Calu3 (cell line): Measurements from ENCODE around the gene ACTN1. TPM values are rescaled to one million over a fixed set of nuclear protein-coding genes. Genes with fewer than 3 reads are reported as not detected.
"Not testable (repeated sequence)": the region's sequence is repeated elsewhere in the genome, so short reads cannot be mapped to it uniquely, and the experiment has no call there.

ENCODE experiments used
- Bru-seq: library from RNA; stranded (reverse); fragments of 400-500 nt; gene quantifications from one replicate; lab custom pipeline; 2021; lab: Mats Ljungman, UMichigan
- BruChase-seq, 2 experiments: library from RNA; stranded (reverse); fragments of 400-500 nt; gene quantifications; one replicate each; lab custom pipeline; 2021; lab: Mats Ljungman, UMichigan
- BruUV-seq: library from RNA; stranded (reverse); fragments of 400-500 nt; replicated peaks from 2 replicates; lab custom pipeline; 2021; lab: Mats Ljungman, UMichigan
- CTCF ChIA-PET: fragments of 300-600 bp; sonication (Branson Sonifier 250); formaldehyde crosslinking; loops from one replicate; lab custom pipeline; 2022; ENCODE audit warnings: antibody characterized with exemption; lab: Charles Lee
- DNase-seq: peaks from one replicate; pipeline ENCODE4 v3.0.0; 2022
- H3K27ac Mint-ChIP-seq: one replicate; pipeline ENCODE4 v1.8.0; 2022; ENCODE audit warnings: mixed read lengths; ENCODE audit not compliant: unreplicated experiment
- H3K27me3 Mint-ChIP-seq: one replicate; pipeline ENCODE4 v1.8.0; 2022; ENCODE audit warnings: mixed read lengths; ENCODE audit not compliant: unreplicated experiment
- H3K36me3 Mint-ChIP-seq: one replicate; pipeline ENCODE4 v1.8.0; 2022; ENCODE audit warnings: mild to moderate bottlenecking, moderate library complexity, mixed read lengths; ENCODE audit not compliant: insufficient read depth, unreplicated experiment
- H3K4me1 Mint-ChIP-seq: one replicate; pipeline ENCODE4 v1.8.0; 2022; ENCODE audit warnings: mild to moderate bottlenecking, low read depth, mixed read lengths; ENCODE audit not compliant: unreplicated experiment
- H3K4me3 Mint-ChIP-seq: one replicate; pipeline ENCODE4 v1.8.0; 2022; ENCODE audit warnings: mild to moderate bottlenecking, low read depth, moderate library complexity, mixed read lengths; ENCODE audit not compliant: unreplicated experiment
- H3K9me3 Mint-ChIP-seq: one replicate; pipeline ENCODE4 v1.8.0; 2022; ENCODE audit warnings: low read depth, mixed read lengths; ENCODE audit not compliant: unreplicated experiment
- intact Hi-C: fragments of 100-400 bp; cut with micrococcal nuclease; formaldehyde crosslinking; loops from one replicate; pipeline ENCODE4 v1.10.0; 2022; ENCODE audit not compliant: unreplicated experiment
- long read RNA-seq: library from polyadenylated mRNA; stranded (forward); transcript quantifications from one replicate; pipeline ENCODE4 v2.0.0, GENCODE V29; 2022
- total RNA-seq: library from RNA; stranded (reverse); gene quantifications from 2 replicates; pipeline ENCODE4 v1.2.3, GENCODE V29; 2022
- TF ChIP-seq, protein P1 (sequence below): fragments of 200-600 bp; IDR thresholded peaks from one replicate; pipeline ENCODE4 v1.8.0; 2022; ENCODE audit warnings: antibody characterized with exemption; ENCODE audit not compliant: unreplicated experiment

ACTN1 gene
- total RNA-seq (246 and 326 TPM in 2 replicates), Bru-seq, nascent RNA (percentile 91 among the genes with signal in this experiment), BruChase-seq, experiment 1, labeled RNA remaining after a 6-hour chase (percentile 92 among the genes with signal in this experiment), BruChase-seq, experiment 2, labeled RNA remaining after a 2-hour chase (percentile 89 among the genes with signal in this experiment)
- long read RNA-seq, full-length matches to known transcripts, result 254 of 328 reads
- long read RNA-seq, partial matches to known transcripts, result 32 of 328 reads
- long read RNA-seq, other reads (novel, unspliced or antisense), result 42 of 328 reads

- H3K9me3 Mint-ChIP-seq, result no peaks in the 10 kb centered on the region
- peak; percentile 95 for DNase-seq
- intact Hi-C loops, result loop anchor here (5.0 kb wide), 1 partner anchor 42 kb away; no protein-coding TSS in a partner anchor
- peaks cover 52% of the 10 kb centered on the region for H3K36me3 Mint-ChIP-seq
- no peaks in the 10 kb centered on the region for H3K27me3 Mint-ChIP-seq
- TF ChIP-seq, protein P1, sequence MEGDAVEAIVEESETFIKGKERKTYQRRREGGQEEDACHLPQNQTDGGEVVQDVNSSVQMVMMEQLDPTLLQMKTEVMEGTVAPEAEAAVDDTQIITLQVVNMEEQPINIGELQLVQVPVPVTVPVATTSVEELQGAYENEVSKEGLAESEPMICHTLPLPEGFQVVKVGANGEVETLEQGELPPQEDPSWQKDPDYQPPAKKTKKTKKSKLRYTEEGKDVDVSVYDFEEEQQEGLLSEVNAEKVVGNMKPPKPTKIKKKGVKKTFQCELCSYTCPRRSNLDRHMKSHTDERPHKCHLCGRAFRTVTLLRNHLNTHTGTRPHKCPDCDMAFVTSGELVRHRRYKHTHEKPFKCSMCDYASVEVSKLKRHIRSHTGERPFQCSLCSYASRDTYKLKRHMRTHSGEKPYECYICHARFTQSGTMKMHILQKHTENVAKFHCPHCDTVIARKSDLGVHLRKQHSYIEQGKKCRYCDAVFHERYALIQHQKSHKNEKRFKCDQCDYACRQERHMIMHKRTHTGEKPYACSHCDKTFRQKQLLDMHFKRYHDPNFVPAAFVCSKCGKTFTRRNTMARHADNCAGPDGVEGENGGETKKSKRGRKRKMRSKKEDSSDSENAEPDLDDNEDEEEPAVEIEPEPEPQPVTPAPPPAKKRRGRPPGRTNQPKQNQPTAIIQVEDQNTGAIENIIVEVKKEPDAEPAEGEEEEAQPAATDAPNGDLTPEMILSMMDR, result no peak
- CTCF ChIA-PET, result interaction anchor here (0.6 to 1.7 kb wide), 7 partner anchors 27 to 128 kb away, joined by 3 to 8 read pairs (median 4); no protein-coding TSS in a partner anchor
- peak within 1 kb of the TSS; percentile 71 for H3K27ac Mint-ChIP-seq
- BruUV-seq, result no TSS peak
- H3K4me3 Mint-ChIP-seq, result peak within 1 kb of the TSS; percentile 79
- peaks cover 55% of the 10 kb centered on the region for H3K4me1 Mint-ChIP-seq
These were observed at the start of gene ACTN1 for GRCh38 chr14:68979021-68979721. Gene ACTN1 (minus strand): TSS chr14:68979302. CDS start chr14:68979056, 246 bp downstream.

- TF ChIP-seq, protein P1, result no peak
- H3K4me1 Mint-ChIP-seq, result no peaks in the 10 kb centered on the region
- H3K9me3 Mint-ChIP-seq, result no peaks in the 10 kb centered on the region
- no TSS peak for BruUV-seq
- H3K4me3 Mint-ChIP-seq, result no peak overlapping the region
- H3K27me3 Mint-ChIP-seq, result no peaks in the 10 kb centered on the region
- intact Hi-C loops, result no loop called here
- no peak overlapping the region for H3K27ac Mint-ChIP-seq
- H3K36me3 Mint-ChIP-seq, result no peaks in the 10 kb centered on the region
- CTCF ChIA-PET, result interaction anchor here (1.6 kb wide), 1 partner anchor 22 kb away, joined by 4 read pairs; no protein-coding TSS in a partner anchor
- no peak for DNase-seq
These were observed 48.3 kb upstream of the ACTN1 start for GRCh38 chr14:69027242-69027913.

GRCh38 chr14:69023035-69023434, 43.9 kb upstream of the ACTN1 start:
- H3K27me3 Mint-ChIP-seq, result no peaks in the 10 kb centered on the region
- H3K4me3 Mint-ChIP-seq, result no peak overlapping the region
- H3K27ac Mint-ChIP-seq, result no peak overlapping the region
- no peak for DNase-seq
- BruUV-seq, result no TSS peak
- no peaks in the 10 kb centered on the region for H3K36me3 Mint-ChIP-seq
- no peaks in the 10 kb centered on the region for H3K4me1 Mint-ChIP-seq
- CTCF ChIA-PET, result no interaction called here
- H3K9me3 Mint-ChIP-seq, result no peaks in the 10 kb centered on the region
- TF ChIP-seq, protein P1, result no peak
- intact Hi-C loops, result no loop called here

- intact Hi-C loops, H3K9me3 Mint-ChIP-seq, H3K4me1 Mint-ChIP-seq, CTCF ChIA-PET, H3K27ac Mint-ChIP-seq, H3K4me3 Mint-ChIP-seq, H3K36me3 Mint-ChIP-seq, BruUV-seq, DNase-seq, H3K27me3 Mint-ChIP-seq: not testable (repeated sequence)
These were observed 43.0 kb upstream of the ACTN1 start for GRCh38 chr14:69022093-69022492.
